ENCODE results near the gene NUDT22.
A peak's percentile ranks its signal among the peaks of the same experiment; 100 is the strongest.

The NUDT22 gene

DNA sequence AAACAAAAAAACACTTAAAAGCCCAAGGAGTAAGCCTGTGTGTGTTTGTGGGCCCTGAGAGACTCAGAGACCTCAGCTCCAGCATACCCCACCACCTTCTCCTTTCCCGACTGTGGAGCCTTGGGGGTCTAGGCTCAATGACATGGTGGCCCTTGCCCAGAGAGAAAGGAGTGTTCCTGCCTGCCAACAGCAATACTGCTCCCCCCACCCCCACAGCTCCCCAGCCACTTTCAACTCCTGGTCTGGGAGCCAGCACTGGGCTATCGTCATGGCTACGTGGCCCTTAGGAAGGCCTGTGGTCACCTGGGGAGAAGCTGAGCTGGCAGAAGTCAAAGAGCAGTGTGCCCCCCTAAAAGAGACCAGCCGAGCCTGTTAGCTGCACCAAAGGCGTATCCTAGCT lies 18.0 kb downstream of the NUDT22 start:
- Histone ChIP-seq H3K27ac (ENCODE audit: low read depth, low read length, poor library complexity, severe bottlenecking) (peak overlapping the region; percentile 73), H3K4me1 (ENCODE audit: insufficient read depth, low read length, severe bottlenecking) (peaks cover 62% of the 10 kb centered on the region)

GRCh38 chr11:64244966-64245365 lies 18.9 kb downstream of the NUDT22 start:
- H3K79me2 ChIP-seq (ENCODE audit: insufficient read depth, low read length) = no peaks in the 10 kb centered on the region; the same call in 1 of the 2 replicates
- peaks cover 54% of the 10 kb centered on the region for H3K4me1 ChIP-seq (ENCODE audit: insufficient read depth, low read length, severe bottlenecking)
- H3K36me3 ChIP-seq (ENCODE audit: insufficient read depth, low read length) = peaks cover 21% of the 10 kb centered on the region; the same call in 1 of the 2 replicates
- H3F3A ChIP-seq (ENCODE audit: insufficient read depth, low read length) = 0 out of 2 replicates have a peak, but pooled peaks cover 3% of the 10 kb centered on the region
- TF ChIP-seq EZH2 (IDR thresholded peaks at IDR 0.05; ENCODE audit: borderline replicate concordance, low read length) (no peak), CTCF (IDR thresholded peaks at IDR 0.05; ENCODE audit: low read length) (no peak)
- peak overlapping the region; percentile 85 for H3K27ac ChIP-seq (ENCODE audit: low read depth, low read length, poor library complexity, severe bottlenecking)
- peak overlapping the region; percentile 91 for H3K9ac ChIP-seq (ENCODE audit: low read length)
- H2AFZ ChIP-seq (ENCODE audit: low read length) = no peak overlapping the region
- no peaks in the 10 kb centered on the region for H3K9me3 ChIP-seq (ENCODE audit: low read length)
- no peaks in the 10 kb centered on the region for H4K20me1 ChIP-seq (ENCODE audit: insufficient read depth, low read length)
- H3K4me2 ChIP-seq (ENCODE audit: low read length) = peak overlapping the region; percentile 79
- H3K27me3 ChIP-seq (ENCODE audit: insufficient read depth, low read length) = no peaks in the 10 kb centered on the region
- H3K9me2 ChIP-seq (ENCODE audit: low read depth, low read length) = no peaks in the 10 kb centered on the region
- H3K4me3 ChIP-seq (ENCODE audit: low read depth, low read length, poor library complexity, severe bottlenecking) = peak overlapping the region; percentile 91

More for the DNA sequence above, 18.0 kb downstream of the NUDT22 start:
- Histone ChIP-seq H4K20me1 (ENCODE audit: insufficient read depth, low read length) (no peaks in the 10 kb centered on the region), H3K36me3 (ENCODE audit: insufficient read depth, low read length) (peaks cover 22% of the 10 kb centered on the region; the same call in 1 of the 2 replicates), H3K9me2 (ENCODE audit: low read depth, low read length) (no peaks in the 10 kb centered on the region), H2AFZ (ENCODE audit: low read length) (no peak overlapping the region), H3K79me2 (ENCODE audit: insufficient read depth, low read length) (no peaks in the 10 kb centered on the region; the same call in 1 of the 2 replicates), H3K4me2 (ENCODE audit: low read length) (no peak overlapping the region), H3K4me3 (ENCODE audit: low read depth, low read length, poor library complexity, severe bottlenecking) (no peak overlapping the region), H3K27me3 (ENCODE audit: insufficient read depth, low read length) (no peaks in the 10 kb centered on the region), H3K9ac (ENCODE audit: low read length) (no peak overlapping the region), H3K9me3 (ENCODE audit: low read length) (no peaks in the 10 kb centered on the region), H3F3A (ENCODE audit: insufficient read depth, low read length) (peaks cover 4% of the 10 kb centered on the region; the same call in 1 of the 2 replicates)
- TF ChIP-seq EZH2 (IDR thresholded peaks at IDR 0.05; ENCODE audit: borderline replicate concordance, low read length) (no peak), CTCF (IDR thresholded peaks at IDR 0.05; ENCODE audit: low read length) (no peak)

GRCh38 chr11:64245401-64245796 lies 19.3 kb downstream of the NUDT22 start:
- peak overlapping the region; percentile 79 for H3K4me2 ChIP-seq (ENCODE audit: low read length)
- 0 out of 2 replicates have a peak, but pooled peaks cover 3% of the 10 kb centered on the region for H3F3A ChIP-seq (ENCODE audit: insufficient read depth, low read length)
- H3K9me2 ChIP-seq (ENCODE audit: low read depth, low read length) = no peaks in the 10 kb centered on the region
- H3K27ac ChIP-seq (ENCODE audit: low read depth, low read length, poor library complexity, severe bottlenecking) = peak overlapping the region; percentile 85
- peaks cover 21% of the 10 kb centered on the region; the same call in 1 of the 2 replicates for H3K36me3 ChIP-seq (ENCODE audit: insufficient read depth, low read length)
- TF ChIP-seq CTCF (IDR thresholded peaks at IDR 0.05; ENCODE audit: low read length) (no peak), EZH2 (IDR thresholded peaks at IDR 0.05; ENCODE audit: borderline replicate concordance, low read length) (no peak)
- H3K4me1 ChIP-seq (ENCODE audit: insufficient read depth, low read length, severe bottlenecking) = peaks cover 50% of the 10 kb centered on the region
- H3K9ac ChIP-seq (ENCODE audit: low read length) = peak overlapping the region; percentile 91
- no peak overlapping the region for H2AFZ ChIP-seq (ENCODE audit: low read length)
- no peaks in the 10 kb centered on the region for H4K20me1 ChIP-seq (ENCODE audit: insufficient read depth, low read length)
- peak overlapping the region; percentile 91 for H3K4me3 ChIP-seq (ENCODE audit: low read depth, low read length, poor library complexity, severe bottlenecking)
- H3K27me3 ChIP-seq (ENCODE audit: insufficient read depth, low read length) = no peaks in the 10 kb centered on the region
- no peaks in the 10 kb centered on the region for H3K9me3 ChIP-seq (ENCODE audit: low read length)
- H3K79me2 ChIP-seq (ENCODE audit: insufficient read depth, low read length) = no peaks in the 10 kb centered on the region; the same call in 1 of the 2 replicates

Data from OCI-LY1 (cell line).